GM19468 (cell line): ENCODE data around the gene SCPEP1.

Source experiments
- ATAC-seq: cut with Tn5 transposase; IDR thresholded peaks from one replicate; pipeline ENCODE4 v1.9.1; 2021; ENCODE audit warnings: mild to moderate bottlenecking, moderate library complexity, moderate number of reproducible peaks; ENCODE audit not compliant: unreplicated experiment; ENCODE audit errors: extremely low read depth

The SCPEP1 gene

DNA sequence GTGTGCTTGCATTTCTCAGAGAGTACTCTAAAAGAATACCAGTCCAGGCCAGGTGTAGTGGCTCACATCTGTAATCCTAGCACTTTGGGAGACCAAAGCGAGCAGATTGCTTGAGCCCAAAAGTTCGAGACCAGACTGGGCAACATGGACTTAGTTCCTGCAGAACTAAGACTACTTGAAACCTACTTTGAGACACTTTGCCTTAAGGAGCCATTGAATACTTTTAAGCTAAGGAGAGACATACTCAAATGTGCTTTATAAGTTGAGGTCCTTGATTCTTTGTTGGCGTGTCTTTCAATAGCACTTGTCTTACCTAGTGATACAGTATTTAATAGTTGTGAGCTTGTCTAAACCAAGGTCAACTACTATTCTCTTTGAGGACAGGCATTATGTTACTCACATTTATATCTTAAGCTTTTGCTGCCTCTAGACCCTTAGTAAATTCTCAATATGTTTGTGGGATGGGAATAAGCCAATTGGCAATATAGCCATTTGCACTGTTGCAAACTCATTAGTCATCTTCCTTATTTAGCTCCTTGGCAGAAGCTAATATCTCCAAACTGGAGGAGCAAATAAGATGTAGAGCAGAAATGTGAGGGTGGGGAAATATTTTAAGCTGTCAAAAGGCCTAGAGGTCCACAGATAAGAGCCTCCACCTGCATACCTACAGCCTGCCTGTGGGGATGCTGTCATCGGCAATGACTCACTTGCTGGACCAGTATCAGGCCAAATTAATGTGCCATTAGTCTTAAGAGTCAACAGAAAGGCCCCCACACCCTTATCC lies 16.3 kb downstream of the SCPEP1 start:
- ATAC-seq = no peak

- no peak for ATAC-seq
Observed at GRCh38 chr17:56995766-56996165, 17.8 kb downstream of the SCPEP1 start.

- no peak for ATAC-seq
Observed at GRCh38 chr17:56997313-56997712, 19.4 kb downstream of the SCPEP1 start.

DNA sequence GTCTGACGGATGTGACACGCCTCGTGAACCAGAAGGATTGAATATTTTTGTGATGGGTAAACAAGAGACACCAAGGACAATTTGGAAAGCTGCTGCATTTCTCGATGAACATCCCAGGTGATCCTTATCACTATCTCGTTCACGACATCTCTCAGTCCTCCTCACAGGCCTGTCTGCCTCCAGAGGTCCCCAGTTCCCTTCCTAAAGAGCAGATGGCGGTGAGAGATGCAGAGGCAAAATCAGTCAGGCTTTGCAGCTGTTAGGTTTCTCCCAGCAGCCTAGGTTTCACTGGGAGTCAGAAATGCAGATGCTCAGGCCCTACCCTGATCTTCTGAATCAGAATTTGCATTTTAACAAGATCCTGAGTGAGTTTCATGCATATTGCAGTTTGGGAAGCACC lies 23.6 kb downstream of the SCPEP1 start:
- ATAC-seq = no peak

- no peak for ATAC-seq
Observed at GRCh38 chr17:57002904-57003303, 25.0 kb downstream of the SCPEP1 start.

GRCh38 chr17:57004944-57005579 lies 27.1 kb downstream of the SCPEP1 start:
- peak; percentile 75 for ATAC-seq

- no peak for ATAC-seq
Observed at GRCh38 chr17:57006040-57006439, 28.1 kb downstream of the SCPEP1 start.

DNA sequence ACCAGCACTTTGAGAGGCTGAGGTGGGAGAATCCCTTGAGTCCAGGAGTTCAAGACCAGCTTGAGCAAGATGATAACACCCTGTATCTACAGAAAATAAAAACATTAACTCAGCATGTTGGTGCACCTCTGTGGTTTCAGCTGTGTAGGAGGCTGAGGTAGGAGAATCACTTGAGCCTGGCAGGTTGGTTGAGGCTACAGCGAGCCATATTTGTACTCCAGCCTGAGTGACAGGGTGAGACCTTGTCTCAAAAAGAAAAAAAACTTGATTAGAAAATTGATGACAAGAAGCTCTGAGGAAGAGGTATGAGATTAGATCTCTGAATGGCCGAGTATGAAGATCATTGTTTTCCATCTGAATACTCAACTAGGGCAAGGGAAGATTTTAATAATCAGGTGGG lies 31.0 kb downstream of the SCPEP1 start:
- ATAC-seq = no peak

- ATAC-seq = no peak
Observed at GRCh38 chr17:57009737-57010445, 32.0 kb downstream of the SCPEP1 start.

GRCh38 chr17:57010487-57010886 lies 32.6 kb downstream of the SCPEP1 start:
- no peak for ATAC-seq

- ATAC-seq = no peak
Observed at GRCh38 chr17:57011491-57012015, 33.6 kb downstream of the SCPEP1 start.

GRCh38 chr17:57016071-57016763 lies 38.3 kb downstream of the SCPEP1 start:
- no peak for ATAC-seq

GRCh38 chr17:57016764-57017116 lies 38.8 kb downstream of the SCPEP1 start:
- no peak for ATAC-seq

DNA sequence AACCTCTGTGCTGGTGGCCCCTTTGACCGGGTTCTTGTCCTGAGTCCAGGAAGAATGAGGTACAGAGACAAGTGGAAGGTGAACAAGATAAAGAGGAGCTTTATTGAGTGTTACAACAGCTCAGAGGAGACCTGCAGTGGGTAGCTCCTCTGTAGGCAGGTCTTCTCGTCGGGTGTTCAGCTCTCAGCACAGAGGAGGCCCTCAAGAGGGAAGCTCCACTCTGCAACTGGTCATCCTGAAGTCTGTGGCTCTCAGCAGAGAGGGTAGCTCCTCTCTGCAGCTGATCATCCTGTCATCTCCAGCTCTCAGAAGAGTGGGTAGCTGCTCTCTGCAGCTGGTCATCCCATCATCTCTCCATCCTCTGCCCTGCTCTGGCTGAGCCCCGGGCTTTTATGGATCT lies 39.7 kb downstream of the SCPEP1 start:
- no peak for ATAC-seq

- no peak for ATAC-seq
Observed at GRCh38 chr17:57020208-57020607, 42.3 kb downstream of the SCPEP1 start.

DNA sequence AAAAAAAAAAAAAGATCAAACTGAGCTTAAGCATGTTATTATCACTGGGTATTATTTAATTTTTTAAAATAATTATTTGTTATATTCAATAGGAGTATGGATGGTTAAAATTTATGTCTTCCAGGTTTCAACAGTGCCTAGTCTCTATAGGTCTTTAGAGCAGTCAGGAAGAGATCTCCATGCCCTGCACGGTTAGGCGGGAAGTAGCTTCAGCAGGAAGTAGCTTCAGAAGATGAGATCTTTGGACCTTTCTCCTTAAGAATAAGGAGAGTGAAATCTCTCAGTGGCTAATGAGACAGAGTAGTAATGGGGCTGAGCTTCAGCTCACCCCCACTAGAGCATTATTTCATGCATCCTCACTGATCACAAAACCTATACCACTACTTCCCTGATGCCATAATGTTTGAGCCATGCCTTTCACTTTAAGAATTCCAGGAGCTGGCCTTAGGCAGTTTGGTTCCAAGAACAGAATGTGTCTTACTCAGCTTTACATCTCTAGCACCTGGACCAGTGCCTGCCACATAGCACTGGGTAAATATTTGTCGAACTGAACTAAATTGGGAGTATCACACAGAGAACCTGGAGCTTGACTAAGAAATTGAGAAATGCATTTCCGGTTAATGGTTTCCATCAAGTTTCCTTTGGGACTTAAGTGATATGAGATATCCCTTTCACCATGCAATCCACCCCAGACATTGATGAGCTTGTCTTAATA lies 43.5 kb downstream of the SCPEP1 start:
- ATAC-seq = no peak

GRCh38 chr17:57025876-57026275 lies 47.9 kb downstream of the SCPEP1 start:
- no peak for ATAC-seq

GRCh38 chr17:57027852-57028251 lies 49.9 kb downstream of the SCPEP1 start:
- ATAC-seq = no peak

DNA sequence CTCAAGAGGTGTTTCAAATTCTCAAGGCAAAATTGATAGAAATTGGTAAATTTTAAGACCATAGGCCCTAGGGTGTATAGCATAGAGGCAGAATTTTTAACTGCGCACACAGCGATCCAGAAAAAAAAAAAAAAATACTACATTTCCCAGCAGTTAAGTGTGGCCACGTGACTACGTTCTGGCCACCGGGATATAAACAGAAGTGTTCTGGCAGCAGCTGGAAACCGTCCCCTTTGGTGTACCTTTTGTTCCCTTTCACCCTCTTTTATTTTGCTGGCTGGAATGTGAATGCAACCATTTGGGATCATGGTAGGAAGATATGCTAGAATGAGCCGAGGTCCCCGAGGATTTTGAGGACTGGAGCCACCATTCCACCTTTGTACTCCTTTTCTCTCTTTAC lies 54.4 kb downstream of the SCPEP1 start:
- ATAC-seq = no peak

DNA sequence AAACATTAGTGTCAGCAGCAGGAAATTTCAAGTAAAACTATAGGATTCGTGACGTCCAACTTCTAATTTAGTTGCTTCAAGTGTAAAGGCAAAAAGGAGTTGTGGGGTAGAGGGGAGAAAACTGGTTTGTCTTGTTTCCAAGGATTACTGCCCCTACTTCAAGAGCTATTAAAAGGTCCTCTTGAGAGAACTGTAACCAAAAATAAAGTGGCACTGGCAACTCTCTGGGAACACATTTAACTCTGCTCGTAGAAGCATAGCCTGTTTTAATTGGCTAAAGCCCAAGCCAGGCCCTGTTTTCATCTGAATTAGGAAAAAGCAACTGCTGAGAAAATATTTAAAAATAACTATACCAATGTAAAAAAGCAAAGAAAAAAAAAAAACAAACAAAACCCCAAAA lies 55.4 kb downstream of the SCPEP1 start:
- no peak for ATAC-seq
